ENCODE results near the gene VPREB3.
"Not testable (repeated sequence)": the region's sequence is repeated elsewhere in the genome, so short reads cannot be mapped to it uniquely, and the experiment has no call there.

The VPREB3 gene

DNA sequence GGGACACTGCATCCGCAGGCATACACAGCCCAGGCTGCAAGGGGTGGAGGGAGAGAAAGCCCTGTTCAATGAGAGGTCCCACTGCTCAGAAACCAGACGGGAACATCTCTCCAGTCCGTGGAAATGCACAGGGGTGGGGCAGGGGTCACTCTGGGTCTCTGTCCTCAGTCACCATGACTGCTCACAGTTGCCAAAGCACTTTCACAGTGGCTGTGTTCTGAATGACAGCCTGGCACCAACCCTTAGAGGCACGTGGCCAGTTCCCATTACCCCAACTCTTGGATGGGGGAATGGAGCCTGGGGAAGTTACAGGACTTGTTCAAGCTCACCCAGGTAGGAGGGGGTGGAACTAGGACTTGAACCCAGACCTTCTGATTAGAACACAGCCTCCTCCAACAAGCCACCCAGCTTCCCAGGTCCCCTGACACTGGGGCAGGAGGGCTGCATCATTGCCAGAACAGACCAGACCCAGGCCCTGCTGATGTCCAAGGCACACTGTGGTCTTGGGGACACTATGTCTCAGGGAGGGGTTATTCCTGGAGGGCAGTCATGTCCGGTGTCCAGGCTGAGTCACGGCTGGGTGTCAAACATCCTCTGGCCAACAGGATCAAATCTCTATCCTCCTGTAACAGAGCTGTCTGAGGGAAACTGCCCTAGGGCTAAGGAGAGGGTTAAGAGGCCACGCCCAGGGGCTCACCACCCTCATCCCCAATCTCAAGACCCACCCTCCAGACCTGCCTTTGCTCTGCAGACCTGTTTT is 11.5 kb downstream of the VPREB3 start:
- no peak for DNase-seq (ENCODE audit: low read depth in 2 of 2)

DNA sequence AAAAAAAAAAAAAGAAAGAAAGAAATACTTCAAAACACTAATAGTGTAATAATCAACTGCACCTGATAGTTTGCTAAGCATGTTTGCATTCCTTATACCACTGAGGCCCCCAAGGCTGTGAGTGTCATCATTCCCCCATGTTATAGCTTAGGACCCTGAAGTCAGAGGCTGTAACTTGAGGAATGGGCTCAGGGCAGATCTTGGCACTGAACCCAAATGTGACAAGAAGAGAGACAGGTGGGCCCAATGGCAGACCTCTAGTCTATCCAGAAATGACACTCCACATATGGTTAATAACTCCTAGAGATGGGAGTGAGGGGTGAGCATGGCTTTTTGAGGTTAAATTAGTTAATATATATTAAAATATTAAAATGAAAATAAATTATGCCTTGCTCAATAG is 16.5 kb downstream of the VPREB3 start:
- no peak for DNase-seq (ENCODE audit: low read depth in 2 of 2)

DNA sequence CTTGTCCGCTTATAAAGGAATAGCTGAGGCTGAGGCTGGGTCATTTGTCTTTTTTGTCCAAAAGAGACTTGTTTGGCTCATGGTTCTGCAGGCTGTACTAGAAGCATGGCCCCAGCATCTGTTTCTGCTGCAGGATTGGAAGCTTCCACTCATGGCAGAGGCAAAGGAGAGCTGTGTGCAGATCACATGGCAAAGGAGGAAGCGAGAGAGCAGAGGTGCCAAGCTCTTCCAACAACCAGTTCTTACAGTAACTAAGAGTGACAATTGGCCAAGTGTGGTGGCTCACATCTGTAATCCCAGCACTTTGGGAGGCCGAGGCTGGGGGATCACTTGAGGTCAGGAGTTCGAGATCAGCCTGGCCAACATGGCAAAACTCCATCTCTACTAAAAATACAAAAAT is 26.1 kb downstream of the VPREB3 start:
- not testable (repeated sequence) for DNase-seq (ENCODE audit: low read depth in 2 of 2)

DNA sequence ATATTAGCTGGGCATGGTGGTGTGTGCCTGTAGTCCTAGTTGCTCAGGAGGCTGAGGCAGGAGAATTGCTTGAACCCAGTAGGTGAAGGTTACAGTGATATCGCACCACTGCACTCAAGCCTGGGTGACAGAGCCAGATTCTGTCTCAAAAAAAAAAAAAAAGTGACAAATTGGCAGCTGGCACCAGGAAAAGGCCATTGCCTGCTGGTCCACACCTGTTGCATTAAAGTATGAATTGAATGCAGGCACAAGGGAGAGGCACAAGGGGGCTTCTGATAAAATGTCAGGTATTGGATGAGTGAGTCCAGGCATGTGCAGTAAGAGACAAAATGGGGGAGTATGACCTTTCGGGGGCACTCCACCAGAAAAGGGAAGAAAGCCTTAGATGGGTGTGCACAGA is 31.5 kb downstream of the VPREB3 start:
- no peak for DNase-seq (ENCODE audit: low read depth in 2 of 2)

DNA sequence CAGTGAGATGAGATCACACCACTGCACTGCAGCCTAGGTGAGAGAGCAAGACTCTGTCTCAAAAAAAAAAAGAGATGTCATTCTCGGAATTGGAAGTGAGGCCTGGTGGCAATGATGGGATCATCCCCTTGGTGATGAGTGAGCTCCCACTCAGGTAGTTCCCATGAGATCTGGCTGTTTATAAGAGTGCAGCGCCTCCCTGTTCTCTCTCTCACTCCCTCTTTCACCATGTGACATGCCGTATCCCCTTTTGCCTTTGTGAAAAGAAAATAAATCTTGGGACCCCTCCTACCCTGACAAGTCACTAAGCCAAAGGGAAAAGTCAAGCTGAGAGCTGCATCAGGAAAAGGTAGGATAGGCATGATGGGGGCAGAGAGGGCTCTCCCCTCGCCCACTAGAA is 32.1 kb downstream of the VPREB3 start:
- no peak for DNase-seq (ENCODE audit: low read depth in 2 of 2)

DNA sequence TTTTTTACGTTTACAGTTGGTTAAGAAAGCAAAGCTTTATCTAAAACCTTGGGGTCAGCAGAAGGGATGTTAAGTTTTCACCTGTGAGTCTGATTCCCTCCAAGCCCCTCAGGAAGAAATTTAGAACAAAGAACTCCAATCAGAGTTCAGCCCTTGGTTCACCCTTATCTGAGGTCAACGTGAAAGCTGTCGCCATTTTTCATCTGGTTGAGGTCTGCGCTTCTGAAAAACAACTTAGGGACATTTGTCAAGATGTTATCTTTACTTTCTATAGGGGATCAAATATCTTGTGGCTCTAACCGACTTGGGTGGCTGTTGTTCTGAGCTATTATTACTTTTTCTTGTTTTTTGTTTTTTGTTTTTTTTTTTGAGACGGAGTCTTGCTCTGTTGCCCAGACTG is 33.4 kb downstream of the VPREB3 start:
- no peak for DNase-seq (ENCODE audit: low read depth in 2 of 2)

DNA sequence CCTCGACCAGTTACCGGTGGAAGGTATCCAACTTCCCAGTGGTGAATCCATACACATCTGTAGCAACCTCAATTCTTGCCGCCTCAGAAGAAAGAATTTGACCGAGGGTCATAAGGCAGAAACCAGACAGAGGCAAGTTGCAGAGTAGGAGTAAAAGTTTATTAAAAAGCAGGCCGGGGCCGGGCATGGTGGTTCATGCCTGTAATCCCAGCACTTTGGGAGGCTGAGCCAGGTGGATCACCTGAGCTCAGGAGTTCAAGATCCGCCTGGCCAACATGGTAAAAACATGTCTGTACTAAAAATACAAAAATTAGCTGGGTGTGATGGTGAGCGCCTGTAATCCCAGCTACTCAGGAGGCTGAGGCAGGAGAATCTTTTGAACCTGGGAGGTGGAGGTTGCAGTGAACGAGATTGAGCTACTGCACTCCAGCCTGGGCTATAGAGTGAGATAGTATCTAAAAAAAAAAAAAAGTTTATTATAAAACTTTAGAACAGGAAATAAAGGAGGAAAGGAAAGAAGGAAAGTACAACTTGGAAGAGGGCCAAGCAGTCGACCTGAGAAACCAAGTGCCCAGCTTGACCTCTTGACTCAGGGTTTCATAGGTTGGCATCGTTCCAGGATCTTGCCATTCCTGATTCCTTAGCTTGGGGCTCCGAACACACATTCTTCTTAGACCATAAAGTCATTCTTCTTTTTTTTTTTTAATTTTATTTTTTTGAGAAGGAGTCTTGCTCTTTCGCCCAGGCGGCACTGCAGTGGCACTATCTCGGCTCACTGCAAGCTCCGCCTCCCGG is 35.7 kb downstream of the VPREB3 start:
- no peak for DNase-seq (ENCODE audit: low read depth in 2 of 2)

DNA sequence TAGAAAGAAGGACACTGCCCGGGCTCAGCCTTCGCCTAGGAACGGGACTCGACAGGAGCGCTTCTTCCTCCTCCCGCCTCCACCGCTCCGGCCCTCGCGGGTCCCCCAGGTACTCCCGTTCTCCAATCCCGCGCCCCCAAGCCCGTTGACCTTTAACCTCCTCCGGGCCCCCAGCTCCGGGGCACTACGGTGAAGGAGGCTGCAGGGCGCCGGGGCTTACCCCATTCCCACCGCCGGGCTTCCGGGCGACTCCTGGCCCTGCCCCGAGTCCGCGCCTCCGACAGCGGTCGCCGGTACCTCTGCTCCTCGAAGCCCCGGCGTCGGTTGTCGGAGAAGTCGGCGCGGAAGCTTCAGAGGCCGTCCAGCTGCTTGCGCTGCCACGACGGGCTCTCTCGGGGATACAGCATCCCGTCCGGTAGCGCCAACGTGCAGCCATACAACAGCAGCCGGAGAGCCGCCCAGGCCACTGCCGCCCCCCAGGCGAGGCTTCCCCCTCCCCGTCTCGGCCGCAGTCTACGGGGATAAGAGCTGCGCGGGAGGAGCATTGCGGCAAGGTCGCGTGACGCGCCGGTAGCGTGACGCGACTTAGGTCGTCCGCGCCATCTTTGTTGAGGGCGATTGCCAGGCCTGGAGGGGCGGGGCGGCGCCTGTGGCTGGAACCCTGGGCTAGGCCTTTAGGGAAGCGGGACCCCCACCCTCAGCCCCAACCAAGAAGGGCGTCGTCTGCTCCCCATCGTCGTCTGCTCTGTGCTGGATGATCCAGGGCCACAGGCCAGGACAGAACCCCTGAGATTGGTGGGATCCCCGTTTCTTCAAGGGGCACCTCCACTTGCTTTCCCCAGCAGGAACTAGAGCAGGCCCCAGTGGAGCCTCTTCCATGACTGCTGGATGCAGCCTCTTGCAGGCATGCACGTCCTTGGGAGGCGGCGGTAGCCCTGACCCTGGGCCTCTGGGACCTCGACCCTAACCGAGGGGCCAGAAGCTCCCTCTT is 37.1 kb downstream of the VPREB3 start:
- peak; percentile 70 to 76 for DNase-seq (ENCODE audit: low read depth in 2 of 2)

DNA sequence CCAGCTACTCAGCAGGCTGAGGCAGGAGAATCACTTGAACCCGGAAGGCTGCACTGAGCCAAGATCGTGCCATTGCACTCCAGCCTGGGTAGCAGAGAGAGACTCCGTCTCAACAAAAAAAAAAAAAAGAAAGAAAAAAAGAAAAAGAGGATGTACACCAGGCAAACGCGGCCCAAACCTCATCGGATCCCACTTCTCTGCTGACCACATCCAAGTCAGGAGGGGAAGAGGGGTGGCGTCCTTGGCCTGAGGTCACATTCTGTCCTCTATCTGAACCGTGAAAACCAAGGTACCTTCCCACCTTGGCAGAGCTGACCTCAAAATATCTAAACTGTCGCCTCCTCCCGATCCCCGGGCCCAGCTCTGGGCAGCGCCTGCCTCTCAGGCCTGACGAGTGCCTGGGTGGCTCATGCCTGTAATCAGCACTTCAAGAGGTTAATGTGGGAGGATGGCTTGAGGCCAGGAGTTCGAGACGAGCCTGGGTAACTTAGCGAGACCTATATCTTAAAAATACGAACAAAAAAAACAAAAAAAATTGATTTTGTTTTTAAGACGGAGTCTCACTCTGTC is 38.3 kb downstream of the VPREB3 start:
- DNase-seq (ENCODE audit: low read depth in 2 of 2) = no peak

DNA sequence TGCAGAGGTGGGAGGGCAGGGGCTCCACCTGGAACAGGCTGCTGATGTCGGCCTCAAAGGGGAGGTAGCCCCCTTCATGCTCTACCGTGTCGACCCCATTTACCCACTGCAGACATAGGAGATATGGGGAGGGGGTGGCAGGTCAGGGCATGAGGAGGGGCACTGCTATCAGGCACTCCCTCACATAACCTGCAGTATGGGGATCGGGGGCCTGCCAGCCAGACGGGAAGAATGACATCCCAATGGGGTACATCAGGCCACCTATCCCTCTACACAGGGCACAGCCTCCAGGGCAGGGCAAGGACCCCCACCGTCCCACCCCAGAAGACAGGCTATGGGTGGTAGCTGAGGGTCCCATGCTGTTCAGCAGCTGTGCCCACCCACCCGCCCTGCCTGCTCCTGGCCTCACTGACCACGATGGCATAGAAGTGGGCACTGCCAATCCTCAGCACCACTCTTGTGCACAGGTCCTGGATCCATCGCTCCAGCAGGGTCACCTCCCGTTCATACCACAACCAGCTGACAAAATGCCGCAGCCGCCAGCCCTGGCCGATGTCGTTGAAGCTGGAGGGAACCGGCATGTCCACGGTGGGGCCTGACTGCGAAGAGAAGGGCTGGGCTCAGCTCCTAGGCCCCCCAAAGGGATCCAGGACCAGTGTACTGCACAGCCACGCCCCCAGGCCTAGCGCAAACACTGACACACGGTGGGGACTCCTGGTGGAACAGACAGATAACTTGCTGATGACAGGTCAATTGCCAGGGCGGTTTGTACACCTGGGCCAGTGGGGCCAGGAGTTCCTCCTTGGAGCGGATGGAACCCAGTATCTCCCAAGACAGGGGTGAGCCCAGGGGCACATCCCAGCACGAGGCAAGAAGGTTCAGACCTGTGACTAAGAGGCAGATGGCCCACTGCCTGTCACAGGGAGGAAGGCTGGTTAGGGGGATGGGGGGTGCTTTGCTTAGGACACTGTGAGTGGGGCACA is 39.3 kb downstream of the VPREB3 start:
- no peak for DNase-seq (ENCODE audit: low read depth in 2 of 2)

DNA sequence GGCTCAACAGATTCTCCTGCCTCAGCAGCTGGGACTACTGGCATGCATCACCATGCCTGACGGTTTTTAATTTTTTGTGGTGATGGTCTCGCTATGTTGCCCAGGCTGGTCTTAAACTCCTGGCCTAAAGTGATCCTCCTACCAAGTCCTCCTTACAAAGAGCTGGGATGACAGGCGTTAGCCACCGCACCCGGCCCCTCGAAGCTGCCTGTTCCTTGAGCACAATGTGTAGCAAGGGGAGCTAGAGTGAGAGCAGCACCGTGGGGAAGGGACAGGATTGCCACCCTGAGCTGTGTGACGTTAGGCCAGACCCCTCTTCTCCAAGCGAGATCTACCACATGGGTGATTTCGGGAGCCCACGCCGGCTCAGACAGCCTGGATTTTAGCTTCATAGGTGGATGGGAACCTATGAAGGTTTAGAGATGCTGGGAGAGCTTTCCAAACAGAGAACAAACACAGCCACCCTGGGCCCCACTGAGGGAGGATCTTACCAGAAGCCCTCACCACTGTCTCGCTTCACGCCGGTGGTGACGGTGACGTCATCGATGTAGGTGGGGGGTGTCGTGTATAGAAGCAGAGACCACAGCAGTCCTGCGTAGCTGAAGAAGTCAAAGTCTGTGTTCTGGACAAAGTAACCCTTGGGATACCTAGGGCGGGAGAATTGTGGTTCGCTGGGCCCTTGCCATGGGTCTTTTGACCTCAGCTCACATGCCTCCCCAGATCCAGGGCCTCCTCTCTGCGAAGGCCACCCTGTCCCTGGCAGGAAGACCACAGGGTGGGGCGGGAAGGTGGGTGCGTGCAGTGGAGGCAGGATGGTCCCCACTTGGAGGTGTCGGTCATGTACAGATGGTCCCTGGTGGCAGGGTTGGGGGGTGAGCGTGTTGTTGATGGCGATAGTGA is 40.3 kb downstream of the VPREB3 start:
- DNase-seq (ENCODE audit: low read depth in 2 of 2) = no peak

DNA sequence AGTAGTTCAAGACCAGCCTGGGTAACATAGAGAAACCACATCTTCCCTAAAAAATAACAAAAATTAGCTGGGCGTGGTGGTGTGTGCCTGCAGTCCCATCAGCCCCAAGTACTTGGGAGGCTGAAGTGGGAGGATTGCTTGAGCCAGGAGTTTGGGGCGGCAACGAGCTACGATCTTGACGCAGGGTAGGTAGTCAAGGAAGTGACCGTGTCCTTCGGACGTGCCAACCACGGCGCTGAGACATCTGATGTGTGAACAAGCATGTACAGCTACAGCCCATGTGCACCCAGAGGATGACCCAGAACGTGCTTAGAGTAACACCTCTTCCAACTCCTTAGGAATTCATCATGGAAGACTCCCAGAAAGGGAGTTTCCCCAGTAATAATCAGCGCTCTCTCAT is 42.0 kb downstream of the VPREB3 start:
- DNase-seq (ENCODE audit: low read depth in 2 of 2) = no peak

DNA sequence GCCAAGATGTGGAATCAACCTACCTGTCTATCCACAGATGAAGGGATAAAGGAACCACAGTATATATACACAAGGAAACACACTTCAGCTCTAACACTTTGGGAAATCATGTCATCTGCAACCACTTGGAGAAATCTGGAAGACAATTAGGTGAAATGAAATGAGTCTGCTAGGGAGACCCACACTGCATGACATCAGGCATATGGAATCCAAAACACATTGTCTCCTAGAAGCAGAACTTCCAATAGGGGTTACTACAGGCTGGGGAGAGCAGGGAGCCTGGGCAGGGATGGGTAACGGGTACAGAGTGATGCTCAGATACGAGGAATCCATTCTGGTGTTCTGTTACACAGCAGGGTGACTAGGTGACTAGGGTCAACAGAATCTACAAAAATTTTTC is 45.1 kb downstream of the VPREB3 start:
- no peak for DNase-seq (ENCODE audit: low read depth in 2 of 2)

DNA sequence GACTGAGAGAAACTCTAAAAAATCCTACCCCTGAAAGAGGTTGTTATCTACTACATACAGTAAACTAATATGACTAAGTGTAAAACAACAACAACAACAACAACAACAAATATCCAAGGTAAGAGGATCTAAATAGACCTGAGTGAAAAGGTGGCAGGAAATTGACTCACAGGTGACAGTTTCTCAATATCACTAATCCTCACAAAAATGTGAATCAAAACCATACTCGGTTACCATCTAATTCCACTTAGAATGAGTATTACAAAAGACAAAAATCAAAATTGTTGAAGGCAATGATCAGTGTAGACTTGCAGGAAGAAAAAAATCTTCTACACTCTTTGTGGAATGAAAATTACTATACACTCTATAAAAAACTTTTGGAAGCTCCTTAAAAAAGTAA is 46.0 kb downstream of the VPREB3 start:
- no peak for DNase-seq (ENCODE audit: low read depth in 2 of 2)

DNA sequence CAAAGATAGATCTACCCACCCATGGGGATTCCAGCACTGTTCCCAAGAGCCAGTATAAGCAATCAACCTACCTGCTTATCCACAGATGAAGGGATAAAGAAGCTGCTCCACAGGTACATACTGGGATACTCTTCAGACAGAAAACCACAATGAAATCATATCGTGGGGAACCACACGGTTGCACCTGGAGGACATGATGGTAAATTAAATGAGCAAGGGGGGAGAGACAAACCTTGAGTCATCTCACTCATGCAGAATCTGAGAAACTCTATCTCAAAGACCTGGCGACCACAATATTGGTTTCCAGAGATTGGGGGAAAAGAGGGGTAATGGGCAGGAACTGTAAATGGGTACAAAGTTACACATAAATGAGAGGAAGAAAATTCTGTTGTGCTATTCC is 48.9 kb downstream of the VPREB3 start:
- DNase-seq (ENCODE audit: low read depth in 2 of 2) = peak in 1 of 2 donors; percentile 23

DNA sequence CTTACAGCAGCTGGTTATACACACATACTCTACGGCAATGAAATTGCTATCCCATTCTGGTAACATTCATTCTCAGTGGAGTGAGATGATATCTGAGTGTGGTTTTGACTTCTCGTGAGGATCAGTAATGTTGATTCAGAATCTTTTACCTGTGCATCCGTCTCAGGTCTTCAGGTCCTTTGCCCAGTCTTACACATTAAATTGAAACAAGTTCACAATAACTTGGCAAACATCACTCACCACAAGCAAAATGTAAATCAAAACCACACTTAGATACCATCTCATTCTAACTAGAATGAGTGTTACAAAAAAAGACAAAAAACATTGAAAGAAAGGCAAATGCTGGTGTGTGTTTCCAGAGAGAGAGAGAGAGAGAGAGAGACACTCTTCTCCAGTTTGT is 49.4 kb downstream of the VPREB3 start:
- DNase-seq (ENCODE audit: low read depth in 2 of 2) = no peak

DNA sequence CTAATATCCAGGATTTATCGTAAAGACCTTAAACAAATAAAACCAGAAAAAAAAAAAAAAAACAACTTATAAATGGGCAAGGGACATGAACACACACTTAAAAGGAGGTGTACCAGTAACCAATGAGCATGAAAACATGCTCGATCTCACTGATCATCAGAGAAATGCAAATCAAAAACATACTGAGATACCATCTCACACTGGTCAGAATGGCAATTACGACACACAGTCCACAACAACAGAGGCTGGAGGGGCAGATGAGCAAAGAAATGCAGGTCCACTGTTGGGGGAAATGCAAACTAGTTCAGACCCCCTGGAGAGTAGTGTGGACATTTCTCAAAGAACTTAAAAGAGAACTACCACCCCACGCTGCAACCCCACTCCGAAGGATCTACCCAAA is 50.2 kb downstream of the VPREB3 start:
- DNase-seq (ENCODE audit: low read depth in 2 of 2) = no peak
